ENCODE measurements around the gene RUVBL2. TPM values are rescaled to one million over a fixed set of nuclear protein-coding genes. Genes with fewer than 3 reads are reported as not detected.
A peak's percentile ranks its signal among the peaks of the same experiment; 100 is the strongest.

Gene RUVBL2
- total RNA-seq, 2 experiments from 2014 or later, result 175 to 176 TPM

GRCh38 chr19:49064029-49064629, 70.4 kb downstream of the RUVBL2 start:
- ATAC-seq (no peak), DNase-seq (no peak)
- Mint-ChIP-seq H3K27ac (no peak overlapping the region), H3K36me3 (ENCODE audit: low read depth) (no peaks in the 10 kb centered on the region), H3K4me3 (no peak overlapping the region), H3K4me1 (ENCODE audit: low read depth) (no peaks in the 10 kb centered on the region), H3K9me3 (no peaks in the 10 kb centered on the region), H3K27me3 (peaks cover 50% of the 10 kb centered on the region)
- CTCF ChIA-PET, result no interaction called here
- POLR2A ChIA-PET, result no interaction called here
- TF ChIP-seq, protein P1, sequence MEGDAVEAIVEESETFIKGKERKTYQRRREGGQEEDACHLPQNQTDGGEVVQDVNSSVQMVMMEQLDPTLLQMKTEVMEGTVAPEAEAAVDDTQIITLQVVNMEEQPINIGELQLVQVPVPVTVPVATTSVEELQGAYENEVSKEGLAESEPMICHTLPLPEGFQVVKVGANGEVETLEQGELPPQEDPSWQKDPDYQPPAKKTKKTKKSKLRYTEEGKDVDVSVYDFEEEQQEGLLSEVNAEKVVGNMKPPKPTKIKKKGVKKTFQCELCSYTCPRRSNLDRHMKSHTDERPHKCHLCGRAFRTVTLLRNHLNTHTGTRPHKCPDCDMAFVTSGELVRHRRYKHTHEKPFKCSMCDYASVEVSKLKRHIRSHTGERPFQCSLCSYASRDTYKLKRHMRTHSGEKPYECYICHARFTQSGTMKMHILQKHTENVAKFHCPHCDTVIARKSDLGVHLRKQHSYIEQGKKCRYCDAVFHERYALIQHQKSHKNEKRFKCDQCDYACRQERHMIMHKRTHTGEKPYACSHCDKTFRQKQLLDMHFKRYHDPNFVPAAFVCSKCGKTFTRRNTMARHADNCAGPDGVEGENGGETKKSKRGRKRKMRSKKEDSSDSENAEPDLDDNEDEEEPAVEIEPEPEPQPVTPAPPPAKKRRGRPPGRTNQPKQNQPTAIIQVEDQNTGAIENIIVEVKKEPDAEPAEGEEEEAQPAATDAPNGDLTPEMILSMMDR (IDR thresholded peaks at IDR 0.05), result no peak
- intact Hi-C loops (cut with micrococcal nuclease), result no loop called here

DNA sequence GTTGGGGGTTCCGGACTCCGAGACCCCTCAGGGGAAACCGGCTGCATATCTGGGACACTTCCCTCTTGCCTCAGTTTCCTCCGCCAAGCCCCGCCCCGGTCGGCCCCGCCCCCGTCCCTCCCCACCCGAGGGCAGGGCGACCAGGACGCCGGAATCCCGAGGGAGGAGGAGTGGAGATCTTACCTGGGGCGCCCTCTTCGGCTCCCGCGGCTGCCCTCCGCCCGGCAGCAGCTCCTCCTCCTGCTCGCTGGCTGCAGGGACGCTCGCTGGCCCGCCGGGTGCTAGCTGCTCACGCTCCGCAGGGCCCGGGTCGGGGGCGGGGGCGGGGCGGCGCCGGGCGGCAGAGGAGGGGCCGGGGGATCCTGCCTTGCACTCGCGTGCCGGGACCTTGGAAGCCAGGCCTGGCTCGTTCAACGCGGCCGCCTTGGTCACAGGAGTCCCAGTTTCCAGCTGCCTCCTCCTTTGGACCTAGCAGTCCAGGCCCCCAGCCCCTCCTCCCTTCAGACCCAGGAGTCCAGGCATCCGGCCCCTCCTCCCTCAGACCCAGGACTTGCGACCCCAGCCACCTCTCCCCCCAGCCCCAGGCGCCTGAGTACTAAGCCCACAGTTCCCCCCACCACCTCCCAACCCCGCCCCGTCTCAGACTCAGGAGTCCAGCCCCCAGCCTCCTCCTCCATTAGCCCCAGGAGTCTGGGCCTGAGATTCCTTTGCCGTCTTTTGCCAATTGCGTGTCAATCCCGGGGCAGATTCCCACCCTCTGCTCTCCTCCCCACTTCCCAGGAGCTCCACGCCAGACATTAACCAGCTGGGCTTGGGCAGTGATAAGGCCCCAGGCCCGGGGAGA, 71.3 kb downstream of the RUVBL2 start, which contains the start of gene NTF4:
Gene NTF4, minus strand, starts transcription at position 51 of the 844 bp plus-strand sequence. CDS start 2,821 bp downstream, outside the sequence.
- no peak within 1 kb of the TSS for H3K27ac Mint-ChIP-seq
- peaks cover 51% of the 10 kb centered on the region for H3K27me3 Mint-ChIP-seq
- CTCF ChIA-PET, result no interaction called here
- H3K4me1 Mint-ChIP-seq (ENCODE audit: low read depth), result no peaks in the 10 kb centered on the region
- H3K9me3 Mint-ChIP-seq, result no peaks in the 10 kb centered on the region
- no peak for DNase-seq
- intact Hi-C loops (cut with micrococcal nuclease), result no loop called here
- TF ChIP-seq, protein P1 (IDR thresholded peaks at IDR 0.05), result no peak
- no peak within 1 kb of the TSS for H3K4me3 Mint-ChIP-seq
- ATAC-seq, result peak; percentile 45
- H3K36me3 Mint-ChIP-seq (ENCODE audit: low read depth), result no peaks in the 10 kb centered on the region
- POLR2A ChIA-PET, result no interaction called here

Small RNAs within 50 kb of the gene (microRNA-seq; reads per million reads assigned to microRNA genes)
- gene MIR6798 (ENCODE audit: borderline microRNAs expressed, borderline replicate concordance), result not detected

Other genes starting within 250 kb of the RUVBL2 start
- gene IZUMO1, start 247.0 kb upstream of the RUVBL2 start, total RNA-seq, result not detected
- gene FUT1, start 241.2 kb upstream of the RUVBL2 start, total RNA-seq, result under 1 TPM; 0.09 to 0.11 TPM
- not detected for gene FGF21, start 238.4 kb upstream of the RUVBL2 start, total RNA-seq
- gene BCAT2, start 182.9 kb upstream of the RUVBL2 start, total RNA-seq, result 10 to 100 TPM; 59.5 to 63.3 TPM
- under 1 TPM; 0.47 to 0.56 TPM for gene HSD17B14, start 157.4 kb upstream of the RUVBL2 start, total RNA-seq
- gene PLEKHA4, start 125.3 kb upstream of the RUVBL2 start, total RNA-seq, result 1 to 10 TPM; 9.4 to 9.7 TPM
- 10 to 100 TPM; 77.8 to 81.2 TPM for gene PPP1R15A, start 121.5 kb upstream of the RUVBL2 start, total RNA-seq
- gene TULP2, start 95.1 kb upstream of the RUVBL2 start, total RNA-seq, result under 1 TPM; 0.68 to 0.85 TPM
- 100 to 1,000 TPM; 102 to 114 TPM for gene NUCB1, start 93.6 kb upstream of the RUVBL2 start, total RNA-seq
- gene DHDH, start 60.2 kb upstream of the RUVBL2 start, total RNA-seq, result 1 to 10 TPM; 1.4 to 2.8 TPM
- 100 to 1,000 TPM; 182 to 189 TPM for gene BAX, start 39.0 kb upstream of the RUVBL2 start, total RNA-seq
- 1,000 to 10,000 TPM; 1,296 to 1,324 TPM for gene FTL, start 28.6 kb upstream of the RUVBL2 start, total RNA-seq
- 10 to 100 TPM; 58.1 to 58.7 TPM for gene GYS1, start 578 bp upstream of the RUVBL2 start, total RNA-seq
- not detected for gene LHB, start 23.2 kb downstream of the RUVBL2 start, total RNA-seq
- not detected for gene CGB3, start 30.4 kb downstream of the RUVBL2 start, total RNA-seq
- not detected for gene CGB2, start 38.0 kb downstream of the RUVBL2 start, total RNA-seq
- gene CGB1, start 43.0 kb downstream of the RUVBL2 start, total RNA-seq, result not detected
- gene CGB5, start 50.0 kb downstream of the RUVBL2 start, total RNA-seq, result not detected
- not detected for gene CGB8, start 55.2 kb downstream of the RUVBL2 start, total RNA-seq
- not detected for gene CGB7, start 63.9 kb downstream of the RUVBL2 start, total RNA-seq
- gene NTF4, start 70.9 kb downstream of the RUVBL2 start, total RNA-seq, result not detected
- not detected for gene KCNA7, start 78.8 kb downstream of the RUVBL2 start, total RNA-seq
- gene SNRNP70, start 91.6 kb downstream of the RUVBL2 start, total RNA-seq, result 100 to 1,000 TPM; 187 to 188 TPM
- gene LIN7B, start 120.5 kb downstream of the RUVBL2 start, total RNA-seq, result 1 to 10 TPM; 2.1 to 4.4 TPM
- gene C19orf73, start 125.3 kb downstream of the RUVBL2 start, total RNA-seq, result 1 to 10 TPM; 1.5 to 2.0 TPM
- 1 to 10 TPM; 3.9 to 5.1 TPM for gene PPFIA3, start 125.7 kb downstream of the RUVBL2 start, total RNA-seq
- gene HRC, start 161.5 kb downstream of the RUVBL2 start, total RNA-seq, result not detected
- gene TRPM4, start 163.9 kb downstream of the RUVBL2 start, total RNA-seq, result under 1 TPM; 0.40 to 0.54 TPM

All from activated CD8-positive, alpha-beta T cell treated with anti-CD3 and anti-CD28 coated beads for 36 hours (primary cell).